ENCODE results near the gene USP31. TPM values are rescaled to one million over a fixed set of nuclear protein-coding genes. Genes with fewer than 3 reads are reported as not detected.

Gene USP31
- total RNA-seq = 24.5 and 27.5 TPM in 2 replicates

GRCh38 chr16:23149267-23149992 is at the start of gene USP31:
USP31 (minus strand) TSS chr16:23149452; CDS start chr16:23149270, 182 bp downstream.

DNA sequence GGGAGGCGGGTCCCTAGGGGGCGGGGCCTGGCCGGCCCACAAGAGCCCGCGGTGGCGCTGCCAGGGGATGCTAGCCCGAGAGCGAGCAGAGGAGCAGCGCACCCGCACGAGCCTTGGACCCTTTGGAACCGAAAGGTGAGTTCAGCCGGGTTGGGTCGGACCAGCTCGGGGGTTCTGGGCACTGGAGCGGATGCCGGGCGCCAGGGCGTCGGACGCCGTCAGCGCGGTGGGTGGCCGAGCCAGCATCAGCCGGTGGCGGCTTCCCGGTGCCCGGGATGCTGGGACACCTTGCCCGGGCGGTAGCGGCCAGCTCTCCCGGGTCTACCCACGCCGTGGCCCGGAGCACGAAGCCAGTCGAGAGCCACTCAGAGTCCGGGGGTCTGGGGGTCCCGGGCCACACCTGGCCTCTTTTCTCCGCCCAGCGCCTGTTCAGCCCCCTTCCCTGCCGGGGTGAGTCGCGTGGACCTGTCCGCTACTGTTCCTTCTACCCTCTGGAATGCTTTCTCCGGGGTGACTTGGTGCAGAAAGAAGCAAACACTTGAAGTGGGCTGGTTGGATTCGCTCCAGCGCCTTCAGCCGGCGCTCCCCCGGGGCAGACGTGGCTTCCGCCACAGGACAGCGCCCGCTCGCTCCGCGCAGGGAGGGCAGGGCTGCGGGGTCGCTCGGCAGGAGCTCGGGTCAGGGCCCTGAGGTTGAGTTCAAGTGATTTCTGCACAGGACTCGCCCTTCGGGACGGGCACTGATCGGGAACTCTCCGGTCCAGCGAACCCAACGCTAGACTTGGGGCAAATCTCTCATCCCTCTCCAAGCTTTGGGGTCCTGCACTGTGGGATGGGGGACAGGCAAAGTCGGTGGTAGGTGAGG is 33.7 kb upstream of the USP31 start, which contains the start of gene SCNN1G:
Gene SCNN1G (plus strand): TSS at position 67 of the 864 bp plus-strand sequence. CDS start 3,527 bp downstream, outside the sequence.

Other genes with a start within 250 kb of the USP31 start
- not detected in 2 replicates for gene SCNN1G, start 33.3 kb upstream of the USP31 start, total RNA-seq
- not detected in 2 replicates for gene SCNN1B, start 152.8 kb upstream of the USP31 start, total RNA-seq

Measured in thoracic aorta endothelial cell (primary cell).